ENCODE results near the gene TENM4. TPM values are rescaled to one million over a fixed set of nuclear protein-coding genes. Genes with fewer than 3 reads are reported as not detected.

The TENM4 gene
- total RNA-seq, 1 donor from 2014 or later = 50.7 TPM

DNA sequence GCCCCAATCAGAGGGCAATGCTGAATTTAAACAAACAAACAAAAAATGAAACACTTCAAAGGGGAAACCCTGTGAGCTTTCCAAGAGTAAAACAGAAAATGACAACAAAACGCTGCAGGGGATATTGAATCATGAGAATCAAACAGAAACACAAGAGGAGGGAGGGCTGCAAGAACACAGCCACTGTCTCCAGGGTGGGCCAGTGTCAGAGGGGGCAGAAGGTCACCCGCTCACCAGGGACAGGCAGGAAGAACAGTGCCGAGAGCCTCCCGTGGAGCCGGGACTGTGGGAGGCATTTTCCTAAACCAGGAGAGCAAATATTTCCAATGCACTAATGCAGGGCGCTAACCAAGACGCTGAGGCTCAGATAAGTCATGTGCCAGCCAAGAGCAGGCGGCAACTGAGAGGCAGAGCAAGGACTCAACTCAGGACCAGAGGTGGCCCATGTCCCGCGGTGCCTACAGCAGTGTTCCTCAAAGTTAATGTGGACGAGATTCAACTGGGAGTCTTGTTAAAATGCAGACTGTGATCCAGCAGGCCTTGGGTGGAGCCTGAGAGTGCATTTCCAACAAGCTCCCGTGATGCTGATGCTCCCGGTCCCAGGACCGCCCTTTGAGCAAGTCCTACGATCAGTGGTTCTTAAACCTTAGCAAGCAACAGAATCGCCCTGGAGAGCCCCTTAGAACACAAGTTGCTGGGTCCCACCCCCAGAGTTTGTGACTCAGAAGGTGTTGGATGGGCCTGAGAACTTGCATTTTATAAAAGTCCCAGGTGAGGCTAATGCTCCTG is 197.2 kb downstream of the TENM4 start:
- H3K27me3 Mint-ChIP-seq (ENCODE audit: unreplicated experiment) = peaks cover 6% of the 10 kb centered on the region
- H3K27ac Mint-ChIP-seq (ENCODE audit: unreplicated experiment) = no peak overlapping the region
- DNase-seq = no peak
- no peaks in the 10 kb centered on the region for H3K9me3 Mint-ChIP-seq (ENCODE audit: unreplicated experiment)
- TF ChIP-seq, protein P1, sequence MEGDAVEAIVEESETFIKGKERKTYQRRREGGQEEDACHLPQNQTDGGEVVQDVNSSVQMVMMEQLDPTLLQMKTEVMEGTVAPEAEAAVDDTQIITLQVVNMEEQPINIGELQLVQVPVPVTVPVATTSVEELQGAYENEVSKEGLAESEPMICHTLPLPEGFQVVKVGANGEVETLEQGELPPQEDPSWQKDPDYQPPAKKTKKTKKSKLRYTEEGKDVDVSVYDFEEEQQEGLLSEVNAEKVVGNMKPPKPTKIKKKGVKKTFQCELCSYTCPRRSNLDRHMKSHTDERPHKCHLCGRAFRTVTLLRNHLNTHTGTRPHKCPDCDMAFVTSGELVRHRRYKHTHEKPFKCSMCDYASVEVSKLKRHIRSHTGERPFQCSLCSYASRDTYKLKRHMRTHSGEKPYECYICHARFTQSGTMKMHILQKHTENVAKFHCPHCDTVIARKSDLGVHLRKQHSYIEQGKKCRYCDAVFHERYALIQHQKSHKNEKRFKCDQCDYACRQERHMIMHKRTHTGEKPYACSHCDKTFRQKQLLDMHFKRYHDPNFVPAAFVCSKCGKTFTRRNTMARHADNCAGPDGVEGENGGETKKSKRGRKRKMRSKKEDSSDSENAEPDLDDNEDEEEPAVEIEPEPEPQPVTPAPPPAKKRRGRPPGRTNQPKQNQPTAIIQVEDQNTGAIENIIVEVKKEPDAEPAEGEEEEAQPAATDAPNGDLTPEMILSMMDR (IDR thresholded peaks at IDR 0.05; ENCODE audit: partially characterized antibody, unreplicated experiment) = no peak
- peak overlapping the region; percentile 7 for H3K4me3 Mint-ChIP-seq (ENCODE audit: unreplicated experiment)
- H3K36me3 Mint-ChIP-seq (ENCODE audit: unreplicated experiment) = no peaks in the 10 kb centered on the region
- peaks cover 26% of the 10 kb centered on the region for H3K4me1 Mint-ChIP-seq (ENCODE audit: low read depth, unreplicated experiment)

DNA sequence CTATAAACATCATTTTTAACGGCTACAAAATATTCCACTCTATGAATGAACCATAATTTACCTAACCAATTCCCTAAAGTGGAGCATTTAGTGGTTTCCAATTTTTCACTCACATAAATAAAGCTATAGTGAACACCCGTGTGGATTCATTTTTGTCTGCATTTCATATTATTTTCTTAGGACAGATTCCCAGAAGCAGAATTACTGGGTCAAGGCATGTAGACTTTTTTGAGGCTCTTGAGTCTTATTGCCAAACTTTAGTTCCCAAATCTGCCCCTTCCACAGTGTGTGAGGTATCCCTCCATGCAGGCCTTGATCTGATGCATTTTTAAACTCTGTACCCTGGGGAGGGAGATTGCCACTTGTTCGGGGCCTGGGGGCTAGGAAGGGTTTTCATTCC is 198.2 kb downstream of the TENM4 start:
- Mint-ChIP-seq H3K36me3 (ENCODE audit: unreplicated experiment) (no peaks in the 10 kb centered on the region), H3K27ac (ENCODE audit: unreplicated experiment) (no peak overlapping the region), H3K4me3 (ENCODE audit: unreplicated experiment) (no peak overlapping the region)

DNA sequence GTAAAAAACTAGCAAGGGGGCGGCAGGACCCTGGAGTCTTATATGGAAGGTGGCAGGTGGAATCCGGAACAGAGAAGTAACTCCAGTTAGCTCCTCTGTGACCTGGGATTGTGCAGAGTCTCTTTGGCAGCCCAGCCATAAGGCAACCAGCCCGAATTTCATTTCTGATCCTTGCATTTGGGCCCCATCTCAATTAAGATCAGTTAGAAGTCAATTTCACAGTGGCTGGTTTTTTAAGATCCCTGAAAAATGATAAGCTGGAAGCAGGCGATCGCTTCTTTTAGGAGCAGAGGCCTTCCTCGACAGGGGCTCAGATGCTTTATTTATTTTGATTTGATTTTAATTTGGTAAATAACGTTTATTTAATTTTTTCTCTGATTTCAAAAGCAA is 199.0 kb downstream of the TENM4 start:
- TF ChIP-seq, protein P1 (IDR thresholded peaks at IDR 0.05; ENCODE audit: partially characterized antibody, unreplicated experiment) = no peak
- H3K4me3 Mint-ChIP-seq (ENCODE audit: unreplicated experiment) = no peak overlapping the region
- peaks cover 25% of the 10 kb centered on the region for H3K4me1 Mint-ChIP-seq (ENCODE audit: low read depth, unreplicated experiment)
- H3K9me3 Mint-ChIP-seq (ENCODE audit: unreplicated experiment) = no peaks in the 10 kb centered on the region
- no peak for DNase-seq
- no peak overlapping the region for H3K27ac Mint-ChIP-seq (ENCODE audit: unreplicated experiment)
- H3K36me3 Mint-ChIP-seq (ENCODE audit: unreplicated experiment) = no peaks in the 10 kb centered on the region
- H3K27me3 Mint-ChIP-seq (ENCODE audit: unreplicated experiment) = peaks cover 6% of the 10 kb centered on the region

More for the DNA sequence above, 198.2 kb downstream of the TENM4 start:
- TF ChIP-seq, protein P1 (IDR thresholded peaks at IDR 0.05; ENCODE audit: partially characterized antibody, unreplicated experiment) = no peak
- no peaks in the 10 kb centered on the region for H3K9me3 Mint-ChIP-seq (ENCODE audit: unreplicated experiment)
- DNase-seq = no peak
- H3K4me1 Mint-ChIP-seq (ENCODE audit: low read depth, unreplicated experiment) = peaks cover 25% of the 10 kb centered on the region
- H3K27me3 Mint-ChIP-seq (ENCODE audit: unreplicated experiment) = peaks cover 6% of the 10 kb centered on the region

DNA sequence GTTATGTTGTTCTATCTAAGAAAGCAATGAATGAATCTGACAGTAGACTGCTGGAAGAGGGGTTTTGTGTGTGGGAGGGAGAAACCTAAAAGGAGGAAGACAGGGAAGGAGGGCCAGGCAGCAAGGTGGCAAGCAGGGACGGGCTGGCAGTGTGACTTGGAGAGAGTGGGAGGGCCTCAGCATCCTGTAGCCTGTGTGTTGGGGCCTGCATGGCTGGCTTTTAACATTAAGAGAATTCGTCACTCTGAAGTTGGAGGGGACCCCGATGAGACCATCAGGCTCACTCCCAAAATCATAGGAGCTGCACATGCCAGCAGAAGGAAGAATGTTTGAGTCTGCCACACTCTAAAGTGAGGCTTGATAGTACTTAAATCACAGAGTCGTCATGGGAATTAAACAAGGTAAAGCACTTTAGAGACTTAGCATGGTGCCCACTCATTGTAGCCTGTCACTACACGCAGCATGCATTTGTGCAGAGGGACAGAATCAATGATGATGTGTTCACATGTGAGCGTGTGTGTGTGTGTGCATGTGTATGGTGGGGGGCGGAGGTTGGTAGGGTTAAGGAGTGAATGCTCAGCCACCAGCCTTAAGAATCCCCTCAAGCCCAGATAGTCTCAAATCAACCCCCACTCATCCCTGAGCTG is 199.5 kb downstream of the TENM4 start:
- TF ChIP-seq, protein P1 (IDR thresholded peaks at IDR 0.05; ENCODE audit: partially characterized antibody, unreplicated experiment) = no peak

DNA sequence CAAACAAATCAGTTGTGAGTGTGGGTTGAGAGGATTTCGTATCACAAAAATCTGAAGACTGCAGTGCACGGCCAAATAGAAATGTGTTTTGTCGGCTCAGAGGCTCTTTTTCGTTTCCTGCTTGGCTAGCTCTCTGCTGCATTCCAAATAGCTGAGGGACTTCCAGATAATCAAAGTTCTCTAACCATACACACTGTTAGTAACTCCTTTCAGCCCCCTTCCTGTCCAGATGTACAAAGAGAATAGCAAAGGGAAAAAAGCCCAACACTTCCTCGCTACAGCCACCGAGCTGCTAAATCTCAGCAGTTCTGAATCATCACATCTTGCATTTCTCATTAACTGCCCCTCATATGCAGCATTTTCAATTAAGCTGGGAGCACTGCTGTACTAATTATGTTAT is 203.1 kb downstream of the TENM4 start:
- H3K27ac Mint-ChIP-seq (ENCODE audit: unreplicated experiment) = no peak overlapping the region
- peaks cover 2% of the 10 kb centered on the region for H3K27me3 Mint-ChIP-seq (ENCODE audit: unreplicated experiment)
- H3K4me1 Mint-ChIP-seq (ENCODE audit: low read depth, unreplicated experiment) = peaks cover 27% of the 10 kb centered on the region
- H3K36me3 Mint-ChIP-seq (ENCODE audit: unreplicated experiment) = peaks cover 7% of the 10 kb centered on the region
- TF ChIP-seq, protein P1 (IDR thresholded peaks at IDR 0.05; ENCODE audit: partially characterized antibody, unreplicated experiment) = no peak
- no peak overlapping the region for H3K4me3 Mint-ChIP-seq (ENCODE audit: unreplicated experiment)
- no peak for DNase-seq
- peaks cover 3% of the 10 kb centered on the region for H3K9me3 Mint-ChIP-seq (ENCODE audit: unreplicated experiment)

More for the DNA sequence above, 199.5 kb downstream of the TENM4 start:
- Mint-ChIP-seq H3K36me3 (ENCODE audit: unreplicated experiment) (peaks cover 2% of the 10 kb centered on the region), H3K27ac (ENCODE audit: unreplicated experiment) (no peak overlapping the region), H3K4me3 (ENCODE audit: unreplicated experiment) (no peak overlapping the region), H3K9me3 (ENCODE audit: unreplicated experiment) (no peaks in the 10 kb centered on the region), H3K4me1 (ENCODE audit: low read depth, unreplicated experiment) (peaks cover 27% of the 10 kb centered on the region), H3K27me3 (ENCODE audit: unreplicated experiment) (peaks cover 6% of the 10 kb centered on the region)
- no peak for DNase-seq
